Activated B cell treated with CpG ODN at 0.5 μM for 24 hours (primary cell): ENCODE results near the gene TMEM51. TPM values are rescaled to one million over a fixed set of nuclear protein-coding genes. Genes with fewer than 3 reads are reported as not detected.

Source experiments
- ATAC-seq: fragments of 200-7000 bp; cut with Tn5 transposase; one replicate; pipeline ENCODE4 v1.10.0; 2021; ENCODE audit warnings: low read depth, mild to moderate bottlenecking, moderate library complexity
- CTCF ChIA-PET: fragments of 350-600 bp; sonication (Branson Sonifier 250); formaldehyde crosslinking; loops from one replicate; lab custom pipeline; 2021; ENCODE audit warnings: antibody characterized with exemption; lab: Charles Lee
- POLR2A ChIA-PET: fragments of 350-600 bp; sonication (Branson Sonifier 250); formaldehyde crosslinking; loops from one replicate; lab custom pipeline; 2021; ENCODE audit warnings: antibody characterized with exemption; lab: Charles Lee
- DNase-seq: peaks from one replicate; pipeline ENCODE4 v3.0.0; 2022
- H3K27ac Mint-ChIP-seq: one replicate; pipeline ENCODE4 v1.8.0; 2020; ENCODE audit warnings: mixed read lengths
- H3K27me3 Mint-ChIP-seq: one replicate; pipeline ENCODE4 v1.8.0; 2021; ENCODE audit warnings: mixed read lengths
- H3K36me3 Mint-ChIP-seq: one replicate; pipeline ENCODE4 v1.8.0; 2021; ENCODE audit warnings: low read depth, mixed read lengths
- H3K4me1 Mint-ChIP-seq: one replicate; pipeline ENCODE4 v1.8.0; 2021; ENCODE audit warnings: mixed read lengths
- H3K4me3 Mint-ChIP-seq: one replicate; pipeline ENCODE4 v1.8.0; 2020; ENCODE audit warnings: mild to moderate bottlenecking, mixed read lengths
- H3K9me3 Mint-ChIP-seq: one replicate; pipeline ENCODE4 v1.8.0; 2020; ENCODE audit warnings: mixed read lengths
- intact Hi-C: fragments of 100-400 bp; cut with micrococcal nuclease; formaldehyde crosslinking; loops from one replicate; pipeline ENCODE4 v1.15.1; 2024
- total RNA-seq: library from RNA; stranded (reverse); gene quantifications from 2 replicates; pipeline ENCODE4 v1.2.3, GENCODE V29; 2022
- TF ChIP-seq, protein P1 (sequence below): fragments of 200-600 bp; IDR thresholded peaks from one replicate; pipeline ENCODE4 v1.8.0; 2022; ENCODE audit warnings: antibody characterized with exemption, mild to moderate bottlenecking

TMEM51 gene
- total RNA-seq, 1 donor from 2014 or later = not detected

GRCh38 chr1:15204931-15205330 is 51.4 kb downstream of the TMEM51 start:
- CTCF ChIA-PET = no interaction called here
- intact Hi-C loops = no loop called here
- H3K27me3 Mint-ChIP-seq = peaks cover 19% of the 10 kb centered on the region
- TF ChIP-seq, protein P1, sequence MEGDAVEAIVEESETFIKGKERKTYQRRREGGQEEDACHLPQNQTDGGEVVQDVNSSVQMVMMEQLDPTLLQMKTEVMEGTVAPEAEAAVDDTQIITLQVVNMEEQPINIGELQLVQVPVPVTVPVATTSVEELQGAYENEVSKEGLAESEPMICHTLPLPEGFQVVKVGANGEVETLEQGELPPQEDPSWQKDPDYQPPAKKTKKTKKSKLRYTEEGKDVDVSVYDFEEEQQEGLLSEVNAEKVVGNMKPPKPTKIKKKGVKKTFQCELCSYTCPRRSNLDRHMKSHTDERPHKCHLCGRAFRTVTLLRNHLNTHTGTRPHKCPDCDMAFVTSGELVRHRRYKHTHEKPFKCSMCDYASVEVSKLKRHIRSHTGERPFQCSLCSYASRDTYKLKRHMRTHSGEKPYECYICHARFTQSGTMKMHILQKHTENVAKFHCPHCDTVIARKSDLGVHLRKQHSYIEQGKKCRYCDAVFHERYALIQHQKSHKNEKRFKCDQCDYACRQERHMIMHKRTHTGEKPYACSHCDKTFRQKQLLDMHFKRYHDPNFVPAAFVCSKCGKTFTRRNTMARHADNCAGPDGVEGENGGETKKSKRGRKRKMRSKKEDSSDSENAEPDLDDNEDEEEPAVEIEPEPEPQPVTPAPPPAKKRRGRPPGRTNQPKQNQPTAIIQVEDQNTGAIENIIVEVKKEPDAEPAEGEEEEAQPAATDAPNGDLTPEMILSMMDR = no peak
- no peaks in the 10 kb centered on the region for H3K9me3 Mint-ChIP-seq
- POLR2A ChIA-PET = no interaction called here
- no peak overlapping the region for H3K27ac Mint-ChIP-seq
- ATAC-seq (no peak), DNase-seq (no peak)
- no peaks in the 10 kb centered on the region for H3K4me1 Mint-ChIP-seq
- H3K36me3 Mint-ChIP-seq = no peaks in the 10 kb centered on the region
- H3K4me3 Mint-ChIP-seq = no peak overlapping the region

- DNase-seq (no peak), ATAC-seq (no peak)
- ChIA-PET CTCF (interaction anchor here (0.6 kb wide), 1 partner anchor 75 kb away, joined by 3 read pairs; no protein-coding TSS in a partner anchor), POLR2A (no interaction called here)
- Mint-ChIP-seq H3K4me3 (no peak overlapping the region), H3K9me3 (no peaks in the 10 kb centered on the region), H3K36me3 (no peaks in the 10 kb centered on the region), H3K4me1 (no peaks in the 10 kb centered on the region), H3K27me3 (peaks cover 25% of the 10 kb centered on the region), H3K27ac (no peak overlapping the region)
- TF ChIP-seq, protein P1 = no peak
- intact Hi-C loops = no loop called here
These were observed 52.2 kb downstream of the TMEM51 start for GRCh38 chr1:15205586-15206346.

- H3K27me3 Mint-ChIP-seq = peaks cover 25% of the 10 kb centered on the region
- CTCF ChIA-PET = no interaction called here
These were observed 53.0 kb downstream of the TMEM51 start for GRCh38 chr1:15206418-15207030.

DNA sequence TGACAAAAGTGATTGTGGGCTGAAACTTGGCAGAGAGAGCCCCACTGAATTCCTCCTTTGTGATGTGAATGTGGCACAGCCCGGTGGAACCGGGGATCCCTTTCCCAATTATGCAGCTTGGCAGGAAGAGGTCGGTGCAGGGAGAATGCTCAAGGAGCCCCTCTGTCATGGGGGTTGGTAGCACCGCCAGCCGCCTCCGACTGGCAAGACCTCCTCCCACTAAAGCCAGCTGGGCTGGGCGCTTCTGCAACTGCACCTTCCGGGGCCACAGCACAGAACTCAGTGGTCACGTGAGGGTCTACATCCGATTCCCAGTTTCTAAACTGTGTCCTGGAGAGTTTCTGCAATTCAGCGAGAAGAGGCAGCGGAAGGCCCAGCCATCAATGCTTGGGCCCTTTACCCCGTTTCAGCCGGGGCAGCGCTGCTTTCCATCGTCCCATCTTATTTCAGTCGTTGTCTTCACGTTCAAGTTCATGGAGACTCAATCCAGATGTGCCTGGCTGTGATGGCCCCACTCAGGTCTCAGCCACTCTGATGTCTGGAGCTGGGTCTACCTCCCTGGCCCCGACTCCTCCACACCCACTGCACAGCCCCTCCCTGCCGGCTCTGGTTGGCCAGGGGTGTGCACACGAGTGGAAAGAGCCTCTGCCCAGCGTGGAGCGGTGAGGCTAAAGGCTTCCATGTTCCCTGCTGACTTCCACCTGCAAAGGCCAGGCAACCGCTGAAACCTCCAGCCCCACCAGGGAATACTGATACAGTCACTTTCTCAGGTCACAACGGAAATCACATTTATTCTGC is 53.7 kb downstream of the TMEM51 start:
- DNase-seq (no peak), ATAC-seq (no peak)
- ChIA-PET POLR2A (no interaction called here), CTCF (no interaction called here)
- intact Hi-C loops = no loop called here
- Mint-ChIP-seq H3K27ac (no peak overlapping the region), H3K4me3 (no peak overlapping the region), H3K36me3 (no peaks in the 10 kb centered on the region), H3K9me3 (no peaks in the 10 kb centered on the region), H3K4me1 (no peaks in the 10 kb centered on the region), H3K27me3 (peaks cover 26% of the 10 kb centered on the region)
- TF ChIP-seq, protein P1 = no peak

More at GRCh38 chr1:15206418-15207030, 53.0 kb downstream of the TMEM51 start:
- no peaks in the 10 kb centered on the region for H3K9me3 Mint-ChIP-seq
- no peak overlapping the region for H3K27ac Mint-ChIP-seq
- POLR2A ChIA-PET = no interaction called here
- no peak for ATAC-seq
- TF ChIP-seq, protein P1 = no peak
- no peaks in the 10 kb centered on the region for H3K4me1 Mint-ChIP-seq
- H3K36me3 Mint-ChIP-seq = no peaks in the 10 kb centered on the region
- no peak for DNase-seq
- intact Hi-C loops = no loop called here
- no peak overlapping the region for H3K4me3 Mint-ChIP-seq
